ENCODE measurements around the gene PLEKHA3.
A peak's percentile ranks its signal among the peaks of the same experiment; 100 is the strongest.
"Not testable (repeated sequence)": the region's sequence is repeated elsewhere in the genome, so short reads cannot be mapped to it uniquely, and the experiment has no call there.

PLEKHA3 gene

GRCh38 chr2:178479275-178479616, 1.0 kb upstream of the PLEKHA3 start:
- no peak for DNase-seq

GRCh38 chr2:178479758-178480226, 465 bp upstream of the PLEKHA3 start:
- no peak for DNase-seq

- no peak for DNase-seq
Observed at GRCh38 chr2:178482437-178482836, 2.2 kb downstream of the PLEKHA3 start.

- peak; percentile 43 for DNase-seq
Observed at GRCh38 chr2:178484245-178485041, 4.2 kb downstream of the PLEKHA3 start.

- no peak for DNase-seq
Observed at GRCh38 chr2:178485356-178485755, 5.1 kb downstream of the PLEKHA3 start.

- no peak for DNase-seq
Observed at GRCh38 chr2:178491612-178492011, 11.4 kb downstream of the PLEKHA3 start.

- no peak for DNase-seq
Observed at GRCh38 chr2:178496049-178496448, 15.8 kb downstream of the PLEKHA3 start.

GRCh38 chr2:178498137-178498536, 17.9 kb downstream of the PLEKHA3 start:
- no peak for DNase-seq

GRCh38 chr2:178499640-178500039, 19.4 kb downstream of the PLEKHA3 start:
- DNase-seq, result no peak

GRCh38 chr2:178502751-178503150, 22.5 kb downstream of the PLEKHA3 start:
- DNase-seq, result no peak

GRCh38 chr2:178506101-178506500, 25.8 kb downstream of the PLEKHA3 start:
- no peak for DNase-seq

GRCh38 chr2:178506524-178506923, 26.3 kb downstream of the PLEKHA3 start:
- DNase-seq, result no peak

- no peak for DNase-seq
Observed at GRCh38 chr2:178506949-178507348, 26.7 kb downstream of the PLEKHA3 start.

GRCh38 chr2:178508646-178509045, 28.4 kb downstream of the PLEKHA3 start:
- no peak for DNase-seq

- DNase-seq, result no peak
Observed at GRCh38 chr2:178510384-178510783, 30.1 kb downstream of the PLEKHA3 start.

GRCh38 chr2:178512484-178512883, 32.2 kb downstream of the PLEKHA3 start:
- no peak for DNase-seq

- DNase-seq, result no peak
Observed at GRCh38 chr2:178513876-178514275, 33.6 kb downstream of the PLEKHA3 start.

GRCh38 chr2:178514664-178515063, 34.4 kb downstream of the PLEKHA3 start:
- DNase-seq, result no peak

- DNase-seq, result no peak
Observed at GRCh38 chr2:178517496-178517895, 37.2 kb downstream of the PLEKHA3 start.

GRCh38 chr2:178521304-178522150, 41.3 kb downstream of the PLEKHA3 start:
- no peak for DNase-seq

GRCh38 chr2:178522950-178523595, 42.8 kb downstream of the PLEKHA3 start:
- DNase-seq, result peak; percentile 79

GRCh38 chr2:178523596-178524134, 43.4 kb downstream of the PLEKHA3 start:
- no peak for DNase-seq

GRCh38 chr2:178525010-178525409, 44.8 kb downstream of the PLEKHA3 start:
- not testable (repeated sequence) for DNase-seq

All from NCI-H2107 (cell line).